NCI-H446 (cell line): Measurements from ENCODE around the gene POLR1B.
"Not testable (repeated sequence)": the region's sequence is repeated elsewhere in the genome, so short reads cannot be mapped to it uniquely, and the experiment has no call there.

Experiments
- DNase-seq, 2 experiments: peaks; one replicate each; lab custom pipeline; 2025; lab: John Stamatoyannopoulos, UW

Gene POLR1B

GRCh38 chr2:112540906-112541305, 1.4 kb upstream of the POLR1B start:
- DNase-seq, result no peak

- DNase-seq, result peak; percentile 79 to 81
Measured at GRCh38 chr2:112541315-112542122, 746 bp upstream of the POLR1B start.

GRCh38 chr2:112542984-112543661, 858 bp downstream of the POLR1B start:
- DNase-seq, result no peak

GRCh38 chr2:112547333-112547732, 5.1 kb downstream of the POLR1B start:
- DNase-seq, result no peak

GRCh38 chr2:112548980-112549379, 6.7 kb downstream of the POLR1B start:
- no peak for DNase-seq

GRCh38 chr2:112566104-112566503, 23.8 kb downstream of the POLR1B start:
- no peak for DNase-seq

GRCh38 chr2:112566508-112566907, 24.2 kb downstream of the POLR1B start:
- not testable (repeated sequence) for DNase-seq

- no peak for DNase-seq
Measured at GRCh38 chr2:112572005-112572404, 29.7 kb downstream of the POLR1B start.

- DNase-seq, result no peak
Measured at GRCh38 chr2:112577756-112578155, 35.5 kb downstream of the POLR1B start.

- DNase-seq, result peak; percentile 41 to 87
Measured at GRCh38 chr2:112579241-112579640, 37.0 kb downstream of the POLR1B start.

GRCh38 chr2:112580084-112580483, 37.8 kb downstream of the POLR1B start:
- DNase-seq, result no peak

GRCh38 chr2:112582314-112582746, 40.1 kb downstream of the POLR1B start:
- DNase-seq, result peak; percentile 55 to 70

- no peak for DNase-seq
Measured at GRCh38 chr2:112583497-112584133, 41.4 kb downstream of the POLR1B start.

- DNase-seq, result peak; percentile 90 to 94
Measured at GRCh38 chr2:112584134-112584890, 42.0 kb downstream of the POLR1B start, which contains the start of gene CHCHD5. TSS of gene CHCHD5 (plus strand) at chr2:112584609. CDS start at chr2:112584648, 39 bp downstream.

GRCh38 chr2:112584891-112585250, 42.6 kb downstream of the POLR1B start:
- DNase-seq, result no peak

GRCh38 chr2:112585400-112585799, 43.1 kb downstream of the POLR1B start:
- DNase-seq, result no peak

GRCh38 chr2:112585873-112586464, 43.7 kb downstream of the POLR1B start:
- no peak for DNase-seq

GRCh38 chr2:112588611-112589045, 46.4 kb downstream of the POLR1B start:
- no peak for DNase-seq

- DNase-seq, result no peak
Measured at GRCh38 chr2:112591413-112591812, 49.1 kb downstream of the POLR1B start.

GRCh38 chr2:112593736-112594135, 51.5 kb downstream of the POLR1B start:
- no peak for DNase-seq

- no peak for DNase-seq
Measured at GRCh38 chr2:112597537-112598322, 55.5 kb downstream of the POLR1B start.
